HEK293T (cell line): ENCODE measurements around the gene PI4KA.

Experiments
- CTCF ChIA-PET: fragments of 350-600 bp; formaldehyde crosslinking; extraction: SDS; loops from one replicate; lab custom pipeline; 2021; ENCODE audit warnings: antibody characterized with exemption, inconsistent platforms; lab: Yijun Ruan, JAX
- POLR2A ChIA-PET: fragments of 350-600 bp; formaldehyde crosslinking; extraction: SDS; loops from one replicate; lab custom pipeline; 2020; ENCODE audit warnings: antibody characterized with exemption, inconsistent platforms; lab: Yijun Ruan, JAX
- DNase-seq: peaks from one replicate; pipeline ENCODE4 v3.0.0; 2012; ENCODE audit warnings: mixed read lengths; ENCODE audit errors: extremely low spot score
- ARNT ChIP-seq: fragments of 450-650 bp; IDR thresholded peaks from 2 replicates; pipeline ENCODE4 v1.6.1; 2017; ENCODE audit warnings: mild to moderate bottlenecking
- BHLHE40 ChIP-seq: fragments of 450-650 bp; IDR thresholded peaks from 2 replicates; pipeline ENCODE4 v1.6.1; 2016; ENCODE audit warnings: mild to moderate bottlenecking, moderate library complexity, borderline replicate concordance
- CTBP1 ChIP-seq: fragments of 450-650 bp; IDR thresholded peaks from 2 replicates; pipeline ENCODE4 v1.6.1; 2016; ENCODE audit warnings: borderline replicate concordance
- ELF4 ChIP-seq: fragments of 450-650 bp; IDR thresholded peaks from 2 replicates; pipeline ENCODE4 v1.6.1; 2017; ENCODE audit warnings: antibody characterized with exemption
- FOXA1 ChIP-seq: fragments of 450-650 bp; IDR thresholded peaks from 2 replicates; pipeline ENCODE4 v1.6.1; 2016; ENCODE audit warnings: mild to moderate bottlenecking
- FOXK2 ChIP-seq: fragments of 450-650 bp; IDR thresholded peaks from 2 replicates; pipeline ENCODE4 v1.6.1; 2016; ENCODE audit warnings: mild to moderate bottlenecking
- FOXM1 ChIP-seq: fragments of 450-650 bp; IDR thresholded peaks from 2 replicates; pipeline ENCODE4 v1.6.1; 2017; ENCODE audit warnings: mild to moderate bottlenecking, borderline replicate concordance
- HDGF ChIP-seq: fragments of 450-650 bp; IDR thresholded peaks from 2 replicates; pipeline ENCODE4 v1.6.1; 2017; ENCODE audit warnings: antibody characterized with exemption, borderline replicate concordance
- L3MBTL2 ChIP-seq: fragments of 450-650 bp; conservative IDR thresholded peaks from 2 replicates; pipeline ENCODE4 v1.6.1; 2016; ENCODE audit warnings: mild to moderate bottlenecking
- LEF1 ChIP-seq: fragments of 450-650 bp; IDR thresholded peaks from 2 replicates; pipeline ENCODE4 v1.6.1; 2017; ENCODE audit warnings: mild to moderate bottlenecking, borderline replicate concordance
- NFRKB ChIP-seq: fragments of 450-650 bp; IDR thresholded peaks from 2 replicates; pipeline ENCODE4 v1.6.1; 2016; ENCODE audit warnings: mild to moderate bottlenecking, moderate library complexity
- SP1 ChIP-seq: fragments of 450-650 bp; IDR thresholded peaks from 2 replicates; pipeline ENCODE4 v1.6.1; 2017
- SUZ12 ChIP-seq: fragments of 450-650 bp; IDR thresholded peaks from 2 replicates; pipeline ENCODE4 v1.6.1; 2016; ENCODE audit warnings: mild to moderate bottlenecking
- TARDBP ChIP-seq: fragments of 450-650 bp; IDR thresholded peaks from 2 replicates; pipeline ENCODE4 v1.6.1; 2016
- ZNF384 ChIP-seq: fragments of 450-650 bp; IDR thresholded peaks from 2 replicates; pipeline ENCODE4 v1.6.1; 2016
- TF ChIP-seq, protein P1 (sequence below): fragments of 450-650 bp; IDR thresholded peaks from 2 replicates; pipeline ENCODE4 v1.6.1; 2016

PI4KA gene

DNA sequence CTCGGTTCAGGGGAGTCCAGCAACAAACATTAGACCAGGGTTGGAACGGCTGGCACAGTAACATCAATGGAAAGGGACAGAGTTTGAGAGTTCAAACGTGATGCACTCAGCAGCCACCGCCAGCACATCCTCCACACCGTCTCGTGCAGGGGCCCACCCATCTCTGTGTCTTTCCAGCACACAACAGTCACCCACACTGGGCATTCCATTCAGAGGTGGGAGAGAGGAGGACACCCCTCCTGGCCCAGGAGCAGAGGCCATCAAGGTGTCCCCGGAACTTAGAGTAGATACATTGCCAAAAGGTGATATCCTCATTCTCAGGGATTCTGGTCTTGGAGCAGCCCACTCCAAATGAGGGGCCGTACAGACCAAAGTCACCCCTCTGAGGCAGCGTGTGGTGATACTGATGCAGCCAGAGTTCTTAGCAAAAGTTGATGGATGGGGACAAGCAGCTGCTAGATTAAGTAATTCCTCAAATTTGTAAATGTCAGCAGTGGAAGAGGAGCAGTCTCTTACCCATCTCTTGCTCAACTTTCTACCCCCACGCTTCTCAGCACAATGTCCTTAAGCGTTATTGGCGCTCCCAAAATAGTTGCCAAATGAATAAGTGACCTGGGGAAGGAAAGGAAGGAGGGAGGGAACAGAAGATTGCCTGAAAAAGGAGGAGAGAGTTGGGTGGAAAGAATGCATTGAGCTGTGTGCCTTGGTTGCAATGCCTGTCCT is 5.7 kb upstream of the PI4KA start:
- no peak for DNase-seq
- ChIA-PET CTCF (no interaction called here), POLR2A (no interaction called here)
- TF ChIP-seq ELF4: no peak
- TF ChIP-seq, protein P1, sequence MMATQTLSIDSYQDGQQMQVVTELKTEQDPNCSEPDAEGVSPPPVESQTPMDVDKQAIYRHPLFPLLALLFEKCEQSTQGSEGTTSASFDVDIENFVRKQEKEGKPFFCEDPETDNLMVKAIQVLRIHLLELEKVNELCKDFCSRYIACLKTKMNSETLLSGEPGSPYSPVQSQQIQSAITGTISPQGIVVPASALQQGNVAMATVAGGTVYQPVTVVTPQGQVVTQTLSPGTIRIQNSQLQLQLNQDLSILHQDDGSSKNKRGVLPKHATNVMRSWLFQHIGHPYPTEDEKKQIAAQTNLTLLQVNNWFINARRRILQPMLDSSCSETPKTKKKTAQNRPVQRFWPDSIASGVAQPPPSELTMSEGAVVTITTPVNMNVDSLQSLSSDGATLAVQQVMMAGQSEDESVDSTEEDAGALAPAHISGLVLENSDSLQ: no peak

- POLR2A ChIA-PET: no interaction called here
- CTCF ChIA-PET: no interaction called here
- no peak for DNase-seq
- TF ChIP-seq FOXK2: no peak
- TF ChIP-seq SUZ12: no peak
- no peak for TF ChIP-seq ARNT
- no peak for TF ChIP-seq CTBP1
- TF ChIP-seq TARDBP: no peak
- no peak for TF ChIP-seq LEF1
- TF ChIP-seq L3MBTL2: no peak
- TF ChIP-seq BHLHE40: no peak
- TF ChIP-seq FOXA1: no peak
- TF ChIP-seq ELF4: no peak
- no peak for TF ChIP-seq NFRKB
- TF ChIP-seq, protein P1: no peak
- no peak for TF ChIP-seq FOXM1
- no peak for TF ChIP-seq ZNF384
Measured at GRCh38 chr22:20863366-20863765, 4.8 kb upstream of the PI4KA start.

- no peak for DNase-seq
- no peak for TF ChIP-seq ELF4
- CTCF ChIA-PET: no interaction called here
- POLR2A ChIA-PET: no interaction called here
Measured at GRCh38 chr22:20862540-20862939, 3.9 kb upstream of the PI4KA start.

GRCh38 chr22:20859615-20860014 is 1.0 kb upstream of the PI4KA start:
- TF ChIP-seq NFRKB (no peak), LEF1 (no peak), FOXM1 (no peak), SP1 (no peak), ARNT (no peak), BHLHE40 (no peak), CTBP1 (no peak), SUZ12 (no peak)
- TF ChIP-seq, protein P1: no peak
- ChIA-PET POLR2A (interaction anchor here (1.5 kb wide), 1 partner anchor 8 kb away, joined by 8 read pairs; no protein-coding TSS in a partner anchor), CTCF (interaction anchor here (1.4 kb wide), 1 partner anchor 26 kb away, joined by 4 read pairs; no protein-coding TSS in a partner anchor)
- DNase-seq: no peak

- peak; percentile 90 for DNase-seq
- POLR2A ChIA-PET: no interaction called here
- CTCF ChIA-PET: no interaction called here
- TF ChIP-seq HDGF (no peak), SP1 (no peak), L3MBTL2 (no peak), CTBP1 (peak; percentile 63; the same call in 1 of the 2 replicates), FOXK2 (no peak), SUZ12 (no peak)
- TF ChIP-seq, protein P1: peak; percentile 77; the same call in 1 of the 2 replicates
Measured at GRCh38 chr22:20857838-20858614, 585 bp downstream of the PI4KA start.

DNA sequence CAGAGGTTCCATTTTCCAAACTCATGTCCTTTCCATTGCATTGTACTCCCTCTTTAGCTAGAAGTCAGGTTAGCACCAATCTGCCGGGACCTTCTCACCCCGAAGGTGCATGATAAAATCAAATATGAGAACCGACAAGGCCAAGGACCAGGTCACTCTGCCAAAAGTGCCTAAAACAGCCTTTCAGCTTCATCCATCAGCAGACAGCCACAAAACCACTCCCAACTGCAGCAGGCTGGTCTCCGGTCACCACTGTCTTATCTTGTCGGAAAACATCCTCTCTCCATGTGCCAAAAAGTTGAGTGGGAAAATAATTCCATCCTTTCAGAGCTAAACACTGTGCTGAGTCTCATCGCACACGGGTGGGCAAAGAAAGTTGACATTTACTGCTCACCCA is 1.4 kb downstream of the PI4KA start:
- ChIA-PET CTCF (interaction anchor here (0.6 kb wide), 1 partner anchor 125 kb away, joined by 3 read pairs; the partner anchor contains the start of gene LZTR1), POLR2A (interaction anchor here (0.5 to 1.1 kb wide), 4 partner anchors 8 to 21 kb away, joined by 3 to 5 read pairs (median 4); no protein-coding TSS in a partner anchor)
- no peak for DNase-seq
- TF ChIP-seq FOXA1: no peak
- no peak for TF ChIP-seq TARDBP
- TF ChIP-seq, protein P1: no peak; the same call in 1 of the 2 replicates
- TF ChIP-seq ARNT: no peak
- TF ChIP-seq FOXM1: no peak
- no peak for TF ChIP-seq CTBP1
- no peak for TF ChIP-seq NFRKB
- TF ChIP-seq LEF1: no peak
